HG03159 (cell line): ENCODE measurements around the gene NDUFAF2.
A peak's percentile ranks its signal among the peaks of the same experiment; 100 is the strongest.
"Not testable (repeated sequence)": the region's sequence is repeated elsewhere in the genome, so short reads cannot be mapped to it uniquely, and the experiment has no call there.

Source experiments
- ATAC-seq: cut with Tn5 transposase; IDR thresholded peaks from one replicate; pipeline ENCODE4 v1.9.1; 2021; ENCODE audit warnings: mild to moderate bottlenecking, moderate library complexity; ENCODE audit not compliant: unreplicated experiment

Gene NDUFAF2

GRCh38 chr5:61047346-61047745, 102.3 kb downstream of the NDUFAF2 start:
- ATAC-seq, result no peak

- no peak for ATAC-seq
Measured at GRCh38 chr5:61048534-61048933, 103.5 kb downstream of the NDUFAF2 start.

GRCh38 chr5:61050292-61050691, 105.3 kb downstream of the NDUFAF2 start:
- ATAC-seq, result no peak

- no peak for ATAC-seq
Measured at GRCh38 chr5:61051267-61051666, 106.3 kb downstream of the NDUFAF2 start.

- no peak for ATAC-seq
Measured at GRCh38 chr5:61052882-61053281, 107.9 kb downstream of the NDUFAF2 start.

GRCh38 chr5:61053937-61054336, 108.9 kb downstream of the NDUFAF2 start:
- ATAC-seq, result no peak

- ATAC-seq, result peak; percentile 65
Measured at GRCh38 chr5:61055434-61056006, 110.5 kb downstream of the NDUFAF2 start.

GRCh38 chr5:61059499-61059898, 114.5 kb downstream of the NDUFAF2 start:
- no peak for ATAC-seq

GRCh38 chr5:61069150-61069549, 124.1 kb downstream of the NDUFAF2 start:
- no peak for ATAC-seq

- ATAC-seq, result no peak
Measured at GRCh38 chr5:61071526-61071925, 126.5 kb downstream of the NDUFAF2 start.

- ATAC-seq, result no peak
Measured at GRCh38 chr5:61076626-61077025, 131.6 kb downstream of the NDUFAF2 start.

- no peak for ATAC-seq
Measured at GRCh38 chr5:61081741-61082140, 136.7 kb downstream of the NDUFAF2 start.

GRCh38 chr5:61082516-61083280, 137.7 kb downstream of the NDUFAF2 start:
- no peak for ATAC-seq

- no peak for ATAC-seq
Measured at GRCh38 chr5:61084658-61085057, 139.7 kb downstream of the NDUFAF2 start.

GRCh38 chr5:61085885-61086284, 140.9 kb downstream of the NDUFAF2 start:
- ATAC-seq, result no peak

- ATAC-seq, result no peak
Measured at GRCh38 chr5:61087921-61088320, 142.9 kb downstream of the NDUFAF2 start.

GRCh38 chr5:61089351-61089750, 144.3 kb downstream of the NDUFAF2 start:
- ATAC-seq, result no peak

- not testable (repeated sequence) for ATAC-seq
Measured at GRCh38 chr5:61093046-61093771, 148.2 kb downstream of the NDUFAF2 start.

GRCh38 chr5:61097465-61097864, 152.5 kb downstream of the NDUFAF2 start:
- ATAC-seq, result no peak

- ATAC-seq, result no peak
Measured at GRCh38 chr5:61098251-61098995, 153.4 kb downstream of the NDUFAF2 start.

- ATAC-seq, result no peak
Measured at GRCh38 chr5:61100437-61100836, 155.4 kb downstream of the NDUFAF2 start.
